GM18868 (cell line): ENCODE data around the gene FAM221B.

ENCODE experiments used
- ATAC-seq: cut with Tn5 transposase; IDR thresholded peaks from one replicate; pipeline ENCODE4 v1.9.1; 2021; ENCODE audit warnings: mild to moderate bottlenecking, moderate library complexity; ENCODE audit not compliant: unreplicated experiment

Gene FAM221B

DNA sequence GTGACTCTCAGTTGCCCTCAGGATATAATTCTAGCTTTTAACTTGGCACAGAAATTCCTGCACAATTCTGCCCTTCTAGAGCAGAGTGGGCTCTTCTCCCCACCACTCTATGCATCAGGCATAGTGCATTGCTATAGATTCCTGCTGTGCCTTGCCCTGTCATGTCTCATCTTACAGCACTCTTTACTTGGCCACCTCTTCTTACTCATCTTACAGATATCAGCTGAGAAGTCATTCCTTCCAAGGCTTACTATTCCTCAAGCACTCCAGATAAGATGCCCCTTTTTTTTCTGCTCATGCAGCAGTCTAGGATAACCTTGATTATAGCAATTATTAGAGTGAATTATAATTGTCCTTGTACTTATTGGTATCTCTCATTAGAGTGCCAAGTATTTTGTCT, 5.6 kb downstream of the FAM221B start:
- no peak for ATAC-seq

GRCh38 chr9:35820076-35820475, 8.5 kb downstream of the FAM221B start:
- ATAC-seq, result no peak

DNA sequence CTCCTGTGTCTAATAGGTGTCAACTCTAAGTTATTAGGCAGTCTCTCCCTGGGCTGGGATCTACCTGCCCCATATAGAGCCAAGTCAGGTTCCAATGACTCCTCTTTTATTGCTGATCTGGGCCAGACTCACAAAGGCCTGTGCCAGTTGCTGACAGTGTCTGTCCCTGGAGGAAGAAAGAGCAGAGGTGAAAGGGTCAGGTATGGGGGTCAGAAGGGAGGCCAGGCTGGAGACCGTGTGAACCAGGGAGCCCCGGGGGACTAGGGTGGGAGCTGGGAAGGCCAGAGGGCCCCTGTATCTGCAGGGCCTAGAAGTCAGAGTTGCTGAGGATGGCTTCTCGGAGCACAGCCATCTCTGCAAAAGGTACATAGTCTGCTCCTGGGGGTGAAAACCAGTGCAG, 10.2 kb downstream of the FAM221B start:
- ATAC-seq, result no peak

DNA sequence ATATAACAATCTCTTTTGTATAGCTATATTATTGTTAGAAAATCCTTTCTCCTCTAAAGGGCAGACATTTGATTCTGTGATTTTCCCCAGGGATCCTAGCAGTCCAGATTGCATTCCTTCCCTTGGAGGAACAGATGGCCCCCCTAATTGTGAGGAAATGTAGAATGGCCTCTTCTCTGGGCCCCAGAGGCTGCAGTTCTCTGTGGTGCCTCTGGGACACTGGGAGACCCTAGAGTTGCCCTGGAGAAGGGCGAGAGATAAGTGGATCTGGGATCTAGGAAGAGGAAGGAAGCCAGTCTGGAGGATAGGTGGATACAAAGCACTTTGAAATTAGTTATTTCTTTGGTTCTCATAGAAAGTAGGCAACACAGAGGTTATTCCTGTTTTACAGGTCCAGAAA, 11.8 kb downstream of the FAM221B start:
- no peak for ATAC-seq

GRCh38 chr9:35814841-35815543, 13.5 kb downstream of the FAM221B start, which contains the start of gene HINT2:
Gene HINT2, minus strand, starts transcription at chr9:35815042. Its CDS starts 63 bp downstream, at chr9:35814979.
- ATAC-seq, result peak; percentile 68

GRCh38 chr9:35814106-35814840, 14.3 kb downstream of the FAM221B start:
- peak; percentile 10 for ATAC-seq

DNA sequence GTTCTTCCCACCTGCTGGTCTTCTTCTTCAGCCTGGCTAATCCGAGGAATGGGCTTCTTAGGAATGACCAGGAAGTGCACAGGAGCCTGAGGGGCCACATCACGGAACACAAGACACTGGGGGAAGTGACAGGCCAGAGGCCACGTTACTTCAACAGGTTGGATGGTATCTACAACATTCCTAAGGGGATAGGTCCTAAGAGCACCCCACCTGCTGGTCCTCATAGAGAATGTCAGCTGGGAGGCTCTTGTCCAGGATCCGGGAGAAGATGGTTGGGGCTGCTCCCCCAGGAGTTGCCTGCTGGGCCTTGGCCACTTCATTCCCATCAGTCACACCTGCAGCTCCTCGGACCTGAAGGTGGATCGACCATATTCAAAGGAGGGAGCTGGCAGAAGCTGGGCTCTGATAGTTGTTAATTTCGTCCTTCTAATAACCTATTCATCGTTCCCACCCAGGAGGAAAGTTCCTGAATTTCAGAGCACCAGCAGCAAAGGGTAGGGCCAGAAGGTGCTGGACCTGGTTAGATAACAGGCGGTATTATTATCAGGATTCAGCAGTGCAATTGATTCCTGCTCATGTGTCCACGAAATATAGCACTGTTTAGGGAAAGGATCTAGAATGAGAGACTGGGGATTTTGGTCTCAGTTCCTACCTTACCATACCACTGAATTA, 15.0 kb downstream of the FAM221B start:
- ATAC-seq, result no peak

DNA sequence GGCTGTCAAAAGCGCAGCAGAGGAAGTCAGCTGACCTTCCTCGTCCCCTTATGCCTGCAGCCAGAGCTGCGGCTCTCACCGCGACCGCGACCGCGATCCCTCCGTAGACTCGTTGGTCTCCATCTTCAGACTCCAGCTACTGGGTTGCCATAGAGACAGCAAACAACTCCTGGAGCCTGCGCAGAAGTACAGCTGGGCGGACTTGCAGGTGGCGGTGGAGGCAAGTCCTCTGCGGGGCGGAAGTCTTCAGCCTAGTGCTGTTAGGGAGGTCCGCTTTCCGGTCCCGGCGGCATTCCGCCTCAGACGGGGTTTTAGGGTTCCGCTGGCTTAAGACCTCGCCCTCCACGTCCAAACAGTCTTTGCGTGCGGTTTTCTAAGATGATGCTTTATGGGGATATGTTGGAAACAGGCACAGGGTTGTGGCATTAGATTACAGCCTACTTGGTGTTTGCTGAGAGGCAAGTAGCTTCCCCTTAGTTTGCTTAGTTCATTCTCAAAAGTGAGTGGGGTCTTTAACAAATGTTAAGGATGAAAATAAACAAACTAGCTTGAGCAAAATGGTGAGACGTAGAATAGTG, 16.4 kb downstream of the FAM221B start, which contains the start of gene SPAG8:
SPAG8 (minus strand) TSS at position 238 of the 578 bp plus-strand sequence; CDS start at position 123, 115 bp downstream.
- ATAC-seq, result peak; percentile 72

DNA sequence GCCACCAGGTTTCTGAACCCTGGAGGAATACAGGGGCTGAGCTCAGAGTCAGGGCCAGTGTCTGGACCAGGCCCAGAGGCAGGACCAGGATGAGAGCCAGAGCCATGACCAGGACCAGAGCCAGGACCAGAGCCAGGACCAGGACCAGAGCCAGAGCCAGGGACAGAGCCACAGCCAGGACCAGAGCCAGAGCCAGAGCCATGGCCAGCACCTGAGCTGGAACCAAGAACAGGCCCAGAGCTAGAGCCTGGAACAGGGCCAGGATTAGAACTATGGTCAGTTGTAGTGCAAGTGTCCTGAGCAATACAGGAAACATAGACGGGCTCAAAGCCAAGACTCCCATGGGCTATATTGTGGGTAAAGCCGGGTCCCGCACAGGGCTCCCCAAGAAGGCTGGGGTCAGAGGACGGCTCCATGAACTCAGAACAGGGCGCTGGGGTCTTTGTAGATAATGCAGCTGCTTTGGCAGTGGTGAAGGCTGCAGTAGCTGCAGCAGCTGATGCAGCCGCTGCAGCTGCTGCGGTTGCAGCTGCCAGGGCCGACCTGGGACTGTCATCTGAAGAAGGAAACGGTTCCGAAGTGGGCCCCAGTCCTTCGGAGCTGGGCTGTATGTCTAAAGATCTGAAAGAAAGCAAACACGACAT, 17.0 kb downstream of the FAM221B start:
- no peak for ATAC-seq

DNA sequence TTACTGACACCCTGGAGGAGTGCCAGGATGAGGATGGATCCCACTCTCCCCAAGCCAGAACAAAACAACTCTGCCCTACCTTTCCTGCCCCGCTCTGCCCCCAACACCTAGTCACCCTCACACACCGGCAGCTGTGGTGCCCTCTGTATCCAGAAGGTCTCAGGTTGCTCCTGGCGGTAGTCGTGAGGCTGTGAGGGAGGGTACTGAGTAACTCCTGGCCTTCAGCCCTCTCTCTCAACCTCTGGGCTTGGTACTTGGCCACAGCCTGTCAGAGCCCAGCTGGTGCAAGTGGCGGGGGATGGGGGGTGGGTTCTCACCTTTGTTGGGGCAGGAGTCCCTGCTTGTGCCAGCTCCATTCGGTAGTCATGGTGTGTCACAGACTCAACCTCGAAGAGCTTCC, 18.4 kb downstream of the FAM221B start:
- ATAC-seq, result no peak

DNA sequence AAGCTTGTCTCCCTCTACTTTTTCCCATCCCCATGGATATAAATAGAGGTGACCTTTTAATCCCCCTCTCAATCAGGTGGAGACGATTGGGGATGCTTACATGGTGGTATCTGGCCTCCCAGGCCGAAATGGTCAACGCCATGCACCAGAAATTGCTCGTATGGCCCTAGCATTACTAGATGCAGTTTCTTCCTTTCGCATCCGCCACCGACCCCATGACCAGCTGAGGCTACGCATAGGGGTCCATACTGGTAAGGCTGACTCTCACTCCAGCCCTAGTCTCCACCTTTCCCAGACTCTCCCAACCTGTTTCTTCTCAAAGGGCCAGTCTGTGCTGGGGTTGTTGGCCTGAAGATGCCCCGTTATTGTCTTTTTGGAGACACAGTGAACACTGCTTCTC, 20.1 kb downstream of the FAM221B start:
- no peak for ATAC-seq

GRCh38 chr9:35806101-35806500, 22.4 kb downstream of the FAM221B start:
- no peak for ATAC-seq

DNA sequence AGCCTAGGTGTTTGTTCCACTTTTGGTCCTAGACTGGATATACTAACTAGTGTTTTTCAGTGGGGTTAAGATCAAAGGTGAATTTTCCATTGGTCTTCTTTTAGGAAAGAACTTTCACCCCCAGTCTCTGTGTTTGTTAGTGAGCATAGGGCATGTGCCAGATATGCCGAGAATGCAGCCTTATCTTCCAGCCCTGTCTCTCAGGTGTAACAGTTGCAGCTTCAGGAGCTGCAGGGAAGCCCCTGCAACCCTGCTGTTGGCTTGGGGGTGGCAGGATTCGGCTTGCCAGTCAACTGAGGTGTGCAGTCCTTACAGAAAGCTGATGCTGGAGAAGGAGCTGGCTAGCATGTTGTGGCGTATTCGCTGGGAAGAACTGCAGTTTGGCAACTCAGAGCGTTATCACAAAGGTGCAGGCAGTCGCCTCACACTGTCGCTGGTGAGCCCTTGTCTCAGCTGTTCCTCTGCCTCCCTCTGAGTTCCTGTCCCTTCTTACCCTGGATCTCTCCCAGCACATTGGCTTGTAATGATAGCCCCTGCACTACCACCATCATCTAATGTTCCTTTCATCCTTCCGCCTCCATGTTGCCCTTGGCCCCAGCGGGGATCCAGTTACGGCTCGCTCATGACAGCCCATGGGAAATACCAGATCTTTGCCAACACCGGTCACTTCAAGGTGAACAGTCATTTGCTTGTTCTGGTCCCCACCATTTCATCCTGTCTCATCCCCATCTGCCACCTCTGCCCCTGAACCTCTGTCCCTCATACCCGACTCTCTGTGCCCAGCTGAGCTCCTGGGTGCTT, 27.0 kb downstream of the FAM221B start:
- ATAC-seq, result no peak

DNA sequence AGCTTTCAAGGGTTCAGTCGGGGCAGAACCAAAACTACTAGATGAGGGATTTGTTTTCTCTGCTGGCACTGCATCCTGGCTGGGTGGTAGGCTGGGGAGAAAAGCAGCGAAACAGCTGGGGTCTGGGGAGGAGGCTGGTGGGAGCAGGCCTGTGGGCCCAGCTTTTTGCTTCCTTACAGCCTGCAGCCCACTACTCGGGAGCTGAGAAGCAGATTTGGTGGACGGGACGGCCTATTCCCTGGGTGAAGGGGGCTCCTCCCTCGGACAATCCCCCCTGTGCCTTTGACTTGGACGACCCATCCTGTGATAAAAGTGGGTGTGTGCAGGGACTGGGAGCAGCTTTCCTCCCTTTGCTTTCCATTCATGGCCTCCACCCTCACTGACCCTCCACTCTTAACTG, 28.0 kb downstream of the FAM221B start:
- no peak for ATAC-seq

DNA sequence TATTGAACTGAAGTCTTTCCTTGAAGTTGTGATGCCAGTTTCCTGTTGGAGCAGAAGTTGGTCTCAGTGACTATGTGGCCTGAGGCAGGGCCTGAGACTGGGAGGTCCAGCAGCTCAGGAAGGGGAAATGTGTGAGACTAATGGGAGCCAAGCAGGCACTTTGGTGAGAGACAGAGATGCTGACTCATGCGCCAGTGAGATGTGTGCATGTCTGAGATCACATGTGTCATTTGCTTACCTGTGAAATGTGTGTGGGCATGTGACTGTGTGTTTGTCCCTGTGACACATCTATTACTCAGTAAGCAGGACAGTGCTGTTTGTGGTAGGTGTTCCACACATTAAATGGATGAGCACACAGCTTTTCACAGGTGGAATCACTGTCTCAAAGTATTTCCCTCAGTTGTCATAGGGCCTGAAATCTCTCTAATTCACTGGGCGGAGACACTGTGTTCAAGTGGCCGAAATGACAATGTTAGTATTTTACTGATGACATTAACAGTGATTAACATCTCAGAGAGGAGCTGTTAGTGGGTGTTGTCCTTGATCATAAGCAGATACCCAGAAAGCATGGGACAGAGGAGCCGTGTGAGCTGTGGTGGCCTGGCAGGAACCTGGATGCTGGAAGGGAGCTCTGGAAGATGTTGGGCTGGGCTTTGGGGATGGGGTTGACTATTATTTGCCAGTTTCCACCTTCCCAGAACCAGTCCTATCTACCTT, 29.7 kb downstream of the FAM221B start:
- peak; percentile 62 for ATAC-seq

DNA sequence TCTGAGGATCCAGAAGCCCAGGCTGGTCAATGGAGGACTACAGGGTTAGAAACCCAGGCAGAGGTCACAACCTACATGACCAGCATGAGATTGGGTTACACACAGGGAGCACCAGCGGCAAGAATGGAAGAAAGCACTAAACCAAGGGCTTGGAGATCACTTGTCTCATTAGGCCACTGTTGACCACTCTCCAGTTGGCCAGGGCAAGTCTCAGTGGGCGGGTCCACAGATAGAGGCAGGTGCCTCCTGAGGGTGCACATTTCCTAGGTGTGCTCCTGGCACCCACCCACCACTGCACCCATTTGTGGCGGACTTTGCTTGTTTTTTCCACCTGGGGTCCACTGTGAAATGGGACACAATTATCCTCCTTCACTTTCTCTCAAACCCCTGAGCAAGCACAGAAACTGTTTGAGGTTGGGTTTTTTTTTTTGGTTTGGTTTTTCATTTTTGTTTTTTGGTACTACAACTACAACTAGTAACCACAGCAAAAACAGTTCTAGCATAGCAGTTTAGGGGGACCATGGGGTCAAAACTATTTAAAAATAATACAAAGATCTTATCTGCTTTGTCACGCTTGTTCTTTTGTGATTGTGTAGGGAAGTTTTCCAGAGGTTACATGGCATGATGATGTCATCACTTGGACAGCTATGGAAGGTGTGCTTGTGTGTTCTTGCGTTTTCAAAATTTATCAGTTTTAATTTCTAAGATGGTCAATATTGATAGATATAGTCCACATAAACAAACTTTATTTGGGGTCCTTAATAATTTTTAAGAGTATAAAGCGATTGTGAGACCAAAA, 31.0 kb downstream of the FAM221B start:
- ATAC-seq, result no peak

DNA sequence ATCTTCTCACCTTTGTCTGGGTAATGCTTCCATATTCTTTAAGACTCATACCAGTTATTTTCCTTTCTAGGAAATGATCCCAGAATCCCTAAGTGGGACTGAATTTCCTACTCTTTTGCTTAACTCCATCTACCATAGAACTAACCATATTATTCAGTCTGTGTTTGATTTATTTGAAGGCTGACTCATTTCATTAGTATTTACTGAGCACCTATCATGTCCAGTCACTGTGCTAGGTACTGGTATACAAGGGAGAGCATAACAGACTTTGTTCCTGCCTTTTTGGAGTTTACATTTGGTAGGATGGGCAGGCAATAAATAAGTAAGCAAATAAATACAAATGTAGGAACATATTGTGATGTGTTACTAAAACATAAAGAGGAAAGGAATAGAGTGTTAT, 32.8 kb downstream of the FAM221B start:
- no peak for ATAC-seq

- ATAC-seq, result no peak
Observed at GRCh38 chr9:35793461-35793860, 35.1 kb downstream of the FAM221B start.

- no peak for ATAC-seq
Observed at GRCh38 chr9:35792826-35793225, 35.7 kb downstream of the FAM221B start.
